Naive thymus-derived CD4-positive, alpha-beta T cell (primary cell): Measurements from ENCODE around the gene SLC7A6. TPM values are rescaled to one million over a fixed set of nuclear protein-coding genes. Genes with fewer than 3 reads are reported as not detected.

Source experiments
- ATAC-seq: fragments of 150-1000 bp; cut with Tn5 transposase; 2 replicates; pipeline ENCODE4 v1.10.0; 2021; ENCODE audit warnings: mild to moderate bottlenecking, moderate library complexity
- CTCF ChIA-PET: fragments of 350-600 bp; sonication (Branson Sonifier 250); formaldehyde crosslinking; loops from one replicate; lab custom pipeline; 2021; ENCODE audit warnings: antibody characterized with exemption; lab: Charles Lee
- POLR2A ChIA-PET: fragments of 350-600 bp; sonication (Branson Sonifier 250); formaldehyde crosslinking; loops from one replicate; lab custom pipeline; 2021; ENCODE audit warnings: antibody characterized with exemption, inconsistent platforms; lab: Charles Lee
- DNase-seq, 9 donors: peaks; one replicate each; pipeline versions ENCODE4 v3.0.0 to v3.0.0-alpha.2; 2020 to 2022; ENCODE audit warnings: mixed read lengths in 1 of 9
- H3K27ac ChIP-seq: one replicate; pipeline ENCODE4 v1.7.0; 2013; ENCODE audit warnings: mild to moderate bottlenecking, low read depth, low read length, moderate library complexity
- H3K27me3 ChIP-seq, 2 donors: one replicate each; pipeline ENCODE4 v1.7.0; 2013; ENCODE audit warnings: low read length in 2 of 2, mild to moderate bottlenecking in 2 of 2, moderate library complexity in 2 of 2; ENCODE audit not compliant: control insufficient read depth in 2 of 2, insufficient read depth in 2 of 2
- H3K36me3 ChIP-seq, 3 experiments: 1 replicate in 2 of 3; 2 replicates in 1 of 3; pipeline ENCODE4 v1.7.0; 2013; ENCODE audit warnings: low read length in 3 of 3, mild to moderate bottlenecking in 3 of 3, moderate library complexity in 1 of 3; ENCODE audit not compliant: insufficient read depth in 3 of 3, control insufficient read depth in 2 of 3
- H3K4me1 ChIP-seq, 2 donors: one replicate each; pipeline ENCODE4 v1.7.0; 2013; ENCODE audit warnings: low read length in 2 of 2, mild to moderate bottlenecking in 2 of 2, moderate library complexity in 1 of 2; ENCODE audit not compliant: control insufficient read depth in 2 of 2, insufficient read depth in 2 of 2
- H3K4me3 ChIP-seq: 2 replicates; pipeline ENCODE4 v1.7.0; 2013; ENCODE audit warnings: mild to moderate bottlenecking, low read length
- H3K9me3 ChIP-seq, 3 experiments: 1 replicate in 2 of 3; 2 replicates in 1 of 3; pipeline ENCODE4 v1.7.0; 2013; ENCODE audit warnings: low read length in 3 of 3; ENCODE audit not compliant: control insufficient read depth in 2 of 3
- H3K27ac Mint-ChIP-seq, 9 donors: one replicate each; pipeline ENCODE4 v1.8.0; 2020 to 2022; ENCODE audit warnings: mixed read lengths in 9 of 9, mild to moderate bottlenecking in 8 of 9, moderate library complexity in 5 of 9, inconsistent platforms in 2 of 9
- H3K27me3 Mint-ChIP-seq, 5 donors: one replicate each; pipeline ENCODE4 v1.8.0; 2021 to 2022; ENCODE audit warnings: mixed read lengths in 5 of 5, mild to moderate bottlenecking in 1 of 5
- H3K36me3 Mint-ChIP-seq, 5 donors: one replicate each; pipeline ENCODE4 v1.8.0; 2020 to 2022; ENCODE audit warnings: mixed read lengths in 5 of 5, mild to moderate bottlenecking in 3 of 5, inconsistent platforms in 1 of 5
- H3K4me1 Mint-ChIP-seq, 7 donors: one replicate each; pipeline ENCODE4 v1.8.0; 2020 to 2022; ENCODE audit warnings: mixed read lengths in 7 of 7, mild to moderate bottlenecking in 3 of 7, inconsistent platforms in 1 of 7
- H3K4me3 Mint-ChIP-seq, 10 donors: one replicate each; pipeline ENCODE4 v1.8.0; 2020 to 2022; ENCODE audit warnings: mild to moderate bottlenecking in 10 of 10, mixed read lengths in 10 of 10, moderate library complexity in 6 of 10, inconsistent platforms in 2 of 10
- H3K9me3 Mint-ChIP-seq, 11 donors: one replicate each; pipeline ENCODE4 v1.8.0; 2020 to 2022; ENCODE audit warnings: mixed read lengths in 11 of 11, mild to moderate bottlenecking in 4 of 11, inconsistent platforms in 1 of 11, moderate library complexity in 1 of 11
- intact Hi-C, 2 donors: fragments of 100-400 bp; cut with micrococcal nuclease; formaldehyde crosslinking; loops; one replicate each; pipeline ENCODE4 v1.15.1; 2023
- polyA plus RNA-seq, 2 donors: library from polyadenylated mRNA; unstranded; fragments of 300-500 nt; fragmentation: Illumina TruSeq; gene quantifications; one replicate each; pipeline ENCODE4 v1.2.3, GENCODE V29; 2021
- total RNA-seq, 6 experiments: library from RNA in 5 of 6; stranded (reverse) in 5 of 6; gene quantifications; 1 replicate in 5 of 6; 2 replicates in 1 of 6; pipeline ENCODE4 v1.2.3 and lab custom pipeline; 2021 to 2026

Gene SLC7A6
- total RNA-seq (100 to 1,000 TPM; 112 to 248 (median 207) TPM), polyA plus RNA-seq (10 to 100 TPM; 29.3 to 31.1 TPM), total RNA-seq (lab: John Stamatoyannopoulos, UW) (361 reads per million, percentile 97 among the genes with 10 or more reads in this experiment)

DNA sequence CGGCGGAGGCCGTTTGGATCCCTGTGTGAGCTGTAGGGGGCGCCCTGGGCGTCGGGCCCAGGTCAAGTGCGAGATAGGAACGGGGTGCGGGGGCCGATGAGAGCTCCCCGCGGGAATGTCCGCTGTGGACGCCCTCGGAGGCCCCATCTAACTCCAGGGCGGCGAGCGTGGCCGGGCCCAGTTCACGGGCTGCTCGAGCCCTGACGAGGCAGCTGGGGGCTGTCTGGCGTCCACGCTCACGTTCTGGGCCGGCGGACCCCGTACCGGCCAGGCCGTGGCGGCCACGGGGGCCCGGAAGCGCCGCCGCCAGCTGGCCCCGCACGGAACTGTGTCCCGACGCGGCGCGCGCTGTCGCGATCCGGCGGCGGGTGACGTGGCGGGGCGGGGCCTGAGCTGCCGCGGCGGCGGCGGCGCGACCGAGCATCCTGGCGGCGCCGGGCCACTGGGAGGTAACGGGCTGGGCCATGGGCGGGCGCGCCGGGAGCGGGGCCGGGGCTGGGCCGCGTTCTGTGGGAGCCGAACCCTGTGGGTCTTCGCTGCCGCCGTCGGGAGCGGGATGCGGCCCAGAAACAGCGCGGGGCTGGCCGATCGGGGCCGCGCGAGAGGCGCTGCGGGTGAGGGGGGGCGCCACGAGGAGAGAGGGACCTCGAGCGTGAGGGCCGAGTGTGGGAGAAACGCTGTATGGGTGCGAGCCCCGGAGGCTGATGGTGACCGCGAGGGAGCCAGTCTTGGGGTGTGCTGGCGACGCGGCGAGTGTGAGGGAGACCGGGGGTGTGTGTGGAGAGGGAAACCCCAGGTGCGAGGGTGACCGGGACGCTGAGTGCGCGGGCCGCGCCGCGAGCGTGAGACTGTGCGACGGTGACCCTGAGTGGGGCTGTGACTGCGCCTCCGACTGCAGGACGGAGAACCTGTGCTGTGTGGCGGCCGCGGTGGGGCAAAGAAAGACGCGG lies at the start of gene SLC7A6:
Gene SLC7A6, plus strand, starts transcription at position 399 of the 950 bp plus-strand sequence. CDS start 10,201 bp downstream, outside the sequence.
- Mint-ChIP-seq H3K4me1 (peaks cover 40 to 69% (median 56%) of the 10 kb centered on the region in 7 donors), H3K36me3 (peaks cover 0 to 19% (median 13%) of the 10 kb centered on the region in 5 donors), H3K9me3 (no peaks in the 10 kb centered on the region), H3K4me3 (peak within 1 kb of the TSS; percentile 93 to 100 (median 97)), H3K27me3 (no peaks in the 10 kb centered on the region), H3K27ac (peak within 1 kb of the TSS; percentile 89 to 100 (median 98))
- Histone ChIP-seq H3K27ac (peak within 1 kb of the TSS; percentile 99), H3K27me3 (no peaks in the 10 kb centered on the region), H3K9me3 (no peaks in the 10 kb centered on the region), H3K36me3 (peaks cover 0 to 21% (median 0%) of the 10 kb centered on the region in 3 experiments), H3K4me3 (peak within 1 kb of the TSS; percentile 78), H3K4me1 (peaks cover 27 to 39% of the 10 kb centered on the region in 2 donors)
- peak; percentile 78 to 91 (median 84) for DNase-seq
- CTCF ChIA-PET = interaction anchor here (0.5 to 9.0 kb wide), 13 partner anchors 19 to 220 kb away, joined by 3 to 317 read pairs (median 4); partner anchors contain the start of genes PLA2G15, PRMT7 and SLC7A6OS
- ATAC-seq = peak; percentile 83
- intact Hi-C loops = loop anchor here (1.0 to 5.0 kb wide), 6 partner anchors 11 to 248 kb away; partner anchors contain the start of genes SLC7A6OS (in 2 of the 2), PLA2G15 (in 1 of the 2) and SMPD3 (in 1 of the 2)
- POLR2A ChIA-PET = interaction anchor here (0.7 to 25.4 kb wide), 16 partner anchors 10 to 111 kb away, joined by 3 to 531 read pairs (median 6); partner anchors contain the start of genes PRMT7 and SLC7A6OS

DNA sequence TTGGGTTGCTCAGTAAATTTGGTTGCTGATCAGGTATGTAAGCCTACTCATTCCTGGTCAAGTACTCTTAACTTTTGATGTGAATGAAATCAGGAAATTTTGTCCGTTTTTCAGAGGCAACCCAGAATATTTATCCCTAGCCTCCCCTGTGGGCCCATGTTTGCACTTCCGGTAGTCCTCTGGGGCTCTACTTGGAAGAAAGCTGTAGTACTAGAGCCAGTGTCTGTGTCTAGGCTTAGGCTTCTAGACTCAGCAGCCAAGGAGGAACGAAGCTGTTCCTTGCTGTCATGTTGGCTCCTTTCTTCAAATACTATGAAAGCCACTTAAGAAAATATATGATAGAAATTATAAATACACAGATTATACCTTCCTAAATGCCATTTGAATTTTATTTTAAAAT lies 49.6 kb upstream of the SLC7A6 start:
- Mint-ChIP-seq H3K27me3 (no peaks in the 10 kb centered on the region), H3K4me3 (no peak overlapping the region), H3K27ac (peak overlapping the region; percentile 56 to 97 (median 79)), H3K36me3 (peaks cover 4 to 18% (median 10%) of the 10 kb centered on the region in 5 donors), H3K9me3 (no peaks in the 10 kb centered on the region), H3K4me1 (peaks cover 31 to 66% (median 53%) of the 10 kb centered on the region in 7 donors)
- DNase-seq (no peak), ATAC-seq (no peak)
- H3K9me3 ChIP-seq = no peaks in the 10 kb centered on the region
- POLR2A ChIA-PET = interaction anchor here (1.3 kb wide), 1 partner anchor 13 kb away, joined by 4 read pairs; no protein-coding TSS in a partner anchor
- no peak overlapping the region for H3K4me3 ChIP-seq
- H3K27ac ChIP-seq = peak overlapping the region; percentile 17
- peaks cover 0 to 12% (median 0%) of the 10 kb centered on the region in 3 experiments for H3K36me3 ChIP-seq
- intact Hi-C loops = loop anchor here in 1 of 2 donors (5.0 kb wide), 1 partner anchor 122 kb away; no protein-coding TSS in a partner anchor
- no peaks in the 10 kb centered on the region for H3K27me3 ChIP-seq
- peaks cover 0 to 22% of the 10 kb centered on the region in 2 donors for H3K4me1 ChIP-seq
- CTCF ChIA-PET = interaction anchor here (0.7 kb wide), 1 partner anchor 1411 kb away, joined by 3 read pairs; no protein-coding TSS in a partner anchor

- Histone ChIP-seq H3K4me1 (peaks cover 3 to 19% of the 10 kb centered on the region in 2 donors), H3K4me3 (no peak overlapping the region), H3K36me3 (peaks cover 0 to 12% (median 0%) of the 10 kb centered on the region in 3 experiments), H3K27ac (peak overlapping the region; percentile 17), H3K9me3 (no peaks in the 10 kb centered on the region), H3K27me3 (no peaks in the 10 kb centered on the region)
- ChIA-PET CTCF (interaction anchor here (0.7 kb wide), 1 partner anchor 1411 kb away, joined by 3 read pairs; no protein-coding TSS in a partner anchor), POLR2A (interaction anchor here (1.3 to 1.4 kb wide), 2 partner anchors 13 to 19 kb away, joined by 4 read pairs; no protein-coding TSS in a partner anchor)
- Mint-ChIP-seq H3K4me1 (peaks cover 27 to 67% (median 57%) of the 10 kb centered on the region in 7 donors), H3K9me3 (no peaks in the 10 kb centered on the region), H3K36me3 (peaks cover 4 to 23% (median 12%) of the 10 kb centered on the region in 5 donors), H3K27me3 (no peaks in the 10 kb centered on the region), H3K4me3 (no peak overlapping the region), H3K27ac (peak overlapping the region in 8 of 9 donors; percentile 2 to 97 (median 77))
- ATAC-seq (no peak), DNase-seq (no peak)
- intact Hi-C loops = no loop called here
Measured at GRCh38 chr16:68215302-68215701, 49.0 kb upstream of the SLC7A6 start.

- peaks cover 4 to 23% (median 13%) of the 10 kb centered on the region in 5 donors for H3K36me3 Mint-ChIP-seq
- ChIA-PET CTCF (interaction anchor here (0.6 to 1.6 kb wide), 5 partner anchors 10 to 910 kb away, joined by 3 to 7 read pairs (median 5); no protein-coding TSS in a partner anchor), POLR2A (interaction anchor here (0.6 to 1.4 kb wide), 6 partner anchors 12 to 256 kb away, joined by 3 to 5 read pairs (median 4); no protein-coding TSS in a partner anchor)
- peaks cover 0 to 19% (median 2%) of the 10 kb centered on the region in 3 experiments for H3K36me3 ChIP-seq
- no peaks in the 10 kb centered on the region for H3K9me3 ChIP-seq
- no peak overlapping the region for H3K4me3 ChIP-seq
- no peak for ATAC-seq
- no peak overlapping the region for H3K27ac ChIP-seq
- no peaks in the 10 kb centered on the region for H3K9me3 Mint-ChIP-seq
- DNase-seq = no peak
- peaks cover 3 to 12% of the 10 kb centered on the region in 2 donors for H3K4me1 ChIP-seq
- H3K27me3 ChIP-seq = no peaks in the 10 kb centered on the region
- H3K4me1 Mint-ChIP-seq = peaks cover 18 to 59% (median 52%) of the 10 kb centered on the region in 7 donors
- H3K27ac Mint-ChIP-seq = peak overlapping the region; percentile 24 to 97 (median 79)
- H3K4me3 Mint-ChIP-seq = no peak overlapping the region
- no peaks in the 10 kb centered on the region for H3K27me3 Mint-ChIP-seq
- intact Hi-C loops = no loop called here
Measured at GRCh38 chr16:68216240-68216639, 48.1 kb upstream of the SLC7A6 start.

- Mint-ChIP-seq H3K27ac (peak overlapping the region; percentile 46 to 97 (median 82)), H3K9me3 (no peaks in the 10 kb centered on the region), H3K4me3 (no peak overlapping the region), H3K36me3 (peaks cover 4 to 28% (median 18%) of the 10 kb centered on the region in 5 donors), H3K4me1 (peaks cover 10 to 55% (median 46%) of the 10 kb centered on the region in 7 donors), H3K27me3 (no peaks in the 10 kb centered on the region)
- Histone ChIP-seq H3K4me1 (peaks cover 0 to 3% of the 10 kb centered on the region in 2 donors), H3K9me3 (no peaks in the 10 kb centered on the region), H3K27ac (peak overlapping the region; percentile 41), H3K27me3 (no peaks in the 10 kb centered on the region), H3K36me3 (peaks cover 0 to 28% (median 8%) of the 10 kb centered on the region in 3 experiments), H3K4me3 (no peak overlapping the region)
- ATAC-seq = no peak
- intact Hi-C loops = no loop called here
- POLR2A ChIA-PET = interaction anchor here (0.6 to 1.5 kb wide), 4 partner anchors 11 to 416 kb away, joined by 3 to 5 read pairs (median 4); no protein-coding TSS in a partner anchor
- DNase-seq = no peak
- CTCF ChIA-PET = interaction anchor here (0.6 to 1.6 kb wide), 7 partner anchors 9 to 103 kb away, joined by 3 to 7 read pairs (median 4); no protein-coding TSS in a partner anchor
Measured at GRCh38 chr16:68217506-68217905, 46.8 kb upstream of the SLC7A6 start.
